Activated T-helper 1 cell treated with Interleukin-2 at 50 U/mL for 16 hours (primary cell): ENCODE results near the gene PARS2.
"Not testable (repeated sequence)": the region's sequence is repeated elsewhere in the genome, so short reads cannot be mapped to it uniquely, and the experiment has no call there.

Experiments
- DNase-seq: peaks from one replicate; pipeline ENCODE4 v3.0.0-alpha.2; 2020; ENCODE audit warnings: low read depth

PARS2 gene

DNA sequence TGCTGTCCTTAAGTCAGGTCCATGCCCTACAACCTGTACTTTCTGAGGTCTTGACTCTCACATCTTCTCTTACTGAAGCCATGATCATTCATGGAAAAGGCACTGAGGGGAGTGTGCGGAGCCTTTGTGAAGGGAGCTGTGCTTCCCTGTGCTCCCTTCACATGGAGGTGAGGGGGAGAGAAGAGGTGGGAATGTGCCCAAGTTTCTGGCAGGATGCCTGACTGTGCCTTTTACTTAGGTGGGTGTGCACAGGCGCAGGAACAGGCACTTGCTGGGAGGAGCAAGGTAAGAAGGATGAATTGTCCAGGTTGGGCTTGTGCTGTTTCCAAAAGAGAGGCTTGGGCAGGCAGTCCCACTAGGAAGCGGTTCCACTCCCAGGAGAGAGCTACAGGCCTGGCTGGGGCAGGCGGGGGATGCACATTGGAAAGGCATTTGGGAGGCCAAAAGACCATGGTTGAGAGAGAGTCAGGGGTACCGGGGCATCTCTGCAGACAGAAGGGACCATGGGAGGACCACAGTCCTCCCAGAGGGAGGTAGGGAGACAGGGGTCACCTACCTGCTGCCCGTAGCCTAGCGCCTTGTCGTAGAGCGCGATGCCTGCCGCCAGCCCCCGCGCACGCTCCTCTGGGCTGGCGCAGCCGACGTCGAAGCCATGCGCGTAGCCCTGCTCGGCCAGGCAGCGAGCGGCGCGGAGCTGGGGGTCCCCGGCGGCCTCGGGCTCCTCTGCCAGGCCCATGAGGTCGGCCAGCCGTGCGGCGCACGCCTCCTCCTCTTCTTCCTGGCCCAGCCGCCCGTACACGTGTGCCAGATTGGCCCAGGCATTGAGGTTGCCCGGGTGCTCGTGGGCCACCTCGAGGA lies 35.9 kb upstream of the PARS2 start:
- DNase-seq = no peak

- DNase-seq = no peak
These were observed 34.7 kb upstream of the PARS2 start for GRCh38 chr1:54798769-54799641.

- DNase-seq = no peak
These were observed 33.9 kb upstream of the PARS2 start for GRCh38 chr1:54798206-54798605.

- DNase-seq = no peak
These were observed 32.6 kb upstream of the PARS2 start for GRCh38 chr1:54796902-54797301.

- DNase-seq = no peak
These were observed 31.6 kb upstream of the PARS2 start for GRCh38 chr1:54795841-54796468.

- no peak for DNase-seq
These were observed 31.0 kb upstream of the PARS2 start for GRCh38 chr1:54795356-54795665.

- no peak for DNase-seq
These were observed 30.4 kb upstream of the PARS2 start for GRCh38 chr1:54794451-54795355.

DNA sequence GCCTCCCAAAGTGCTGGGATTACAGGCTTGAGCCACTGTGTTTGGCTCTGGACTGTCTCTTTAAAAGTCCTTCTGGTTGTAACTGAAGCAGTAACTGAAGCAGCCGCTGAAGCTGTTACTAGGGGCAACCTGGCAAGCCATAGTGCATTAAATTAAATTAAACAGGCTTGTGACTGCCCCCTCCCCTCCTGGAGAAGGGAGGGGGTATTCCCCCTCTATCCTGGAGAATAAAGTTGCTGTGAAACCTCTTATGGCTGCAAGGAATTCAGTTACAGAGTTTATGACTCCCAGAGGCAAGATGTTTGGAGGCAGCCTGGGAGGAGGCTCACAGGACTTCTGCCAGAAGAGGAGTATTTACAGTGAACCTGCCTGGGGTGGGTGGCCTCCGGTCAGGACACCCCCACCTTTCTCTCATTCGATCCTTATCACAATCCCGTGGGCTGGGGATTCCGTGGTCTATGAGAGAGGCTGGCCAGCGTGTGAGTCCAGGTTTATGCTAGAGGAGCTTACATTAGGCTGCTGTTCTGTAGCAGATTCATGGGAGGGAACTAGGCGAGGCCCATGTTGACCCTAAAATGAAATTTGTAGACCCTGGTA lies 28.5 kb upstream of the PARS2 start:
- DNase-seq = no peak

DNA sequence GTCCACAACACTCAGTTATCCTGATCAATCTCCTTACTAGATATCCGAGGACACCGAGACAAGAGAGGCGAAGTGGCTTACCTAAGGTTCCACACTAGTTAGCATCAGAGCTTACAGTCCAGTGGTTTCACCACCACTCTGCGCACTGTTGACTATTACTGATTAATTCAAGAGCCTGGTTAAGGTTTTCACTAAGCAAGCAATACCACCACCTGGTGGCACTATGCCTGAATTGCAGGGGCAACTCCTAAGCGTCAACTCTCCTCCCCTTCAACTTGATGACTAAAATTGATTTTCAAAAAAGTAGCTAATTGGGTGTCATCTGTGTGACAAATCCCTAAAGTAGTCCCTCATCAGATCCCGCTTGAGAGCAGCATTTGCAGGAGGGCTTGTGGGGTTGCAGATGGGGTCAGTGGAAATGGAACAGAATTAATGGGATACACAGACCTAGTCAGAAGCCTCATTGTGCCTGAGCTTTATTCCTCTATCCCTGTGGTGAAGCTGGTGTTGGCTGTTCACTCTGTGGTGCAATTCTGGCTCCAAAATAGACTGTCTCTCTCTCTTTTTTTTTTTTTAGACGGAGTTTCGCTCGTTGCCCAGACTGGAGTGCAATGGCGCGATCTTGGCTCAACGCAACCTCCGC lies 27.7 kb upstream of the PARS2 start:
- DNase-seq = no peak

DNA sequence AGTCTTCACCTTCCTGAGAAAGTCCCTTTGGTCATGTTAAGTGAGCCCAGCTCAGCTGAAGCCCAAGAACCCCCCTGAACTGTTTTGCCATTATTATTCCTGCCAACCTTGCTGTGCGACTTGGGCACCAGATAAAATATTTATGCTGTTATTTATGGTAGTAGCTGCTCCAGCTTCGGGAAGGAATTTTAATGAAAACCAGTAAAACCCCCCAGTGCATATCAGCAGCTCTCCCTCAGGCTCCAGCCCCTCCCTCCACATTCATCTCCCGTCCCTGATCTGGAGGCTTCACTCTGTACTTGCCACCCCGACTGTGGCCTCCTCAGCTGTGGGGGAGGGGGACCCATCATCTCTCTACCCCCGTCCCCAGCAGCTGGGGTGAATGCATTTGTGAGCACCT lies 24.1 kb upstream of the PARS2 start:
- no peak for DNase-seq

DNA sequence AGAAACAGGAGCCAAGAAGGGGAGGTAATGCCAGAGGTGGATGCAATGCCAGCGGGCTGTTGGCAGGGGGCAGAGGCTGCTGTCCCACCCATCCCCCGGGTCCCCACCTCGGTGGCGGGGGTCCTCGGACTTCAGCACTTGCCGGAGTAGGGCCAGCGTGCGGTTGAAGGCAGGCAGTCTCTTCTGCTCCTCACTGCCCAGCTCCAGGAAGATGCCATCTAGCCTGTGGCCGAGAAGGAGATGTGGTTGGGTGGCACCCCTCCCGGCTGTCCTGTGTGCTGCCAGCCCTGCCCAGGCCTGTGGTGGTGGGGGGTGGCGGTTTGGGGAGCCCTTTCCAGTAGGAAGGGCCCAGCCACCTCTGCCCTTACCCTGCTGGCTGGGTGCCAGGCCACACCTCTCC lies 23.3 kb upstream of the PARS2 start:
- DNase-seq = no peak

- DNase-seq = no peak
These were observed 22.5 kb upstream of the PARS2 start for GRCh38 chr1:54786778-54787177.

- DNase-seq = no peak
These were observed 19.7 kb upstream of the PARS2 start for GRCh38 chr1:54784066-54784465.

DNA sequence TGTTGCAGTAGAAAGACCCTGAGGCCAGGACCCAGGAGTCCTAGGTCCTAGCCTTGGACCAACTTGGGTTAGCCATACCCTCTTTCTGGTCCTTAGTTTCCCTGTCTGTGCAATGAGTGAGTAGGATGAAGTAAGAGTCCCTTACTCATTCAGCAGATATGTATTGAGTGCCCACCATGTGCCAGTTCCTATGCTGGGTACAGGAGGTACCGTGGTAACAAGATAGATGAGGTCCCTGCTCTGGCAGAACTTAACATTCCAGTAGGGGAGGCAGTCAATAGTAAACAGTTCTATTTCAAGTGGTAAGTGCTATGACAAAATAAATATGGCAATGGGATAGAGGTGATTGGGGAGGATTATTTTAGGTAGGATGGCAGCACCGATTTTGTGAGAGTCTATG lies 18.3 kb upstream of the PARS2 start:
- no peak for DNase-seq

- no peak for DNase-seq
These were observed 17.8 kb upstream of the PARS2 start for GRCh38 chr1:54782156-54782555.

GRCh38 chr1:54781023-54781723 lies 16.9 kb upstream of the PARS2 start:
- no peak for DNase-seq

GRCh38 chr1:54777431-54777830 lies 13.1 kb upstream of the PARS2 start:
- DNase-seq = no peak

- no peak for DNase-seq
These were observed 12.7 kb upstream of the PARS2 start for GRCh38 chr1:54777011-54777410.

- DNase-seq = not testable (repeated sequence)
These were observed 11.8 kb upstream of the PARS2 start for GRCh38 chr1:54775828-54776721.
